ENCODE data around the gene SDCCAG8.

The SDCCAG8 gene

GRCh38 chr1:243499711-243500110, 243.9 kb downstream of the SDCCAG8 start:
- in situ Hi-C loops (cut with HindIII; ENCODE audit: low pct_ligation_motif_present, low pct_unique_long_range_greater_than_20kb, low sequenced_read_pairs): no loop called here
- DNase-seq: no peak

- in situ Hi-C loops (cut with HindIII; ENCODE audit: low pct_ligation_motif_present, low pct_unique_long_range_greater_than_20kb, low sequenced_read_pairs): no loop called here
These were observed 244.7 kb downstream of the SDCCAG8 start for GRCh38 chr1:243500512-243500911.

GRCh38 chr1:243501002-243501401, 245.2 kb downstream of the SDCCAG8 start:
- in situ Hi-C loops (cut with HindIII; ENCODE audit: low pct_ligation_motif_present, low pct_unique_long_range_greater_than_20kb, low sequenced_read_pairs): no loop called here
- no peak for DNase-seq

More at GRCh38 chr1:243500512-243500911, 244.7 kb downstream of the SDCCAG8 start:
- no peak for DNase-seq

GRCh38 chr1:243503155-243503554, 247.3 kb downstream of the SDCCAG8 start:
- in situ Hi-C loops (cut with HindIII; ENCODE audit: low pct_ligation_motif_present, low pct_unique_long_range_greater_than_20kb, low sequenced_read_pairs): no loop called here
- no peak for DNase-seq

GRCh38 chr1:243505986-243506689, 250.3 kb downstream of the SDCCAG8 start:
- DNase-seq: no peak
- in situ Hi-C loops (cut with HindIII; ENCODE audit: low pct_ligation_motif_present, low pct_unique_long_range_greater_than_20kb, low sequenced_read_pairs): no loop called here

GRCh38 chr1:243507001-243507671, 251.3 kb downstream of the SDCCAG8 start:
- in situ Hi-C loops (cut with HindIII; ENCODE audit: low pct_ligation_motif_present, low pct_unique_long_range_greater_than_20kb, low sequenced_read_pairs): no loop called here
- DNase-seq: no peak

GRCh38 chr1:243507672-243508302, 251.9 kb downstream of the SDCCAG8 start:
- in situ Hi-C loops (cut with HindIII; ENCODE audit: low pct_ligation_motif_present, low pct_unique_long_range_greater_than_20kb, low sequenced_read_pairs): no loop called here
- no peak for DNase-seq

GRCh38 chr1:243508303-243508713, 252.5 kb downstream of the SDCCAG8 start:
- in situ Hi-C loops (cut with HindIII; ENCODE audit: low pct_ligation_motif_present, low pct_unique_long_range_greater_than_20kb, low sequenced_read_pairs): no loop called here
- DNase-seq: no peak

GRCh38 chr1:243508943-243509342, 253.1 kb downstream of the SDCCAG8 start:
- DNase-seq: no peak
- in situ Hi-C loops (cut with HindIII; ENCODE audit: low pct_ligation_motif_present, low pct_unique_long_range_greater_than_20kb, low sequenced_read_pairs): no loop called here

- in situ Hi-C loops (cut with HindIII; ENCODE audit: low pct_ligation_motif_present, low pct_unique_long_range_greater_than_20kb, low sequenced_read_pairs): no loop called here
- no peak for DNase-seq
These were observed 255.1 kb downstream of the SDCCAG8 start for GRCh38 chr1:243510928-243511327.

GRCh38 chr1:243513726-243514491, 258.1 kb downstream of the SDCCAG8 start:
- no peak for DNase-seq
- in situ Hi-C loops (cut with HindIII; ENCODE audit: low pct_ligation_motif_present, low pct_unique_long_range_greater_than_20kb, low sequenced_read_pairs): no loop called here

GRCh38 chr1:243514927-243515326, 259.1 kb downstream of the SDCCAG8 start:
- no peak for DNase-seq
- in situ Hi-C loops (cut with HindIII; ENCODE audit: low pct_ligation_motif_present, low pct_unique_long_range_greater_than_20kb, low sequenced_read_pairs): no loop called here

GRCh38 chr1:243520831-243521230, 265.0 kb downstream of the SDCCAG8 start:
- in situ Hi-C loops (cut with HindIII; ENCODE audit: low pct_ligation_motif_present, low pct_unique_long_range_greater_than_20kb, low sequenced_read_pairs): no loop called here

GRCh38 chr1:243523766-243524165, 267.9 kb downstream of the SDCCAG8 start:
- no peak for DNase-seq
- in situ Hi-C loops (cut with HindIII; ENCODE audit: low pct_ligation_motif_present, low pct_unique_long_range_greater_than_20kb, low sequenced_read_pairs): no loop called here

More at GRCh38 chr1:243520831-243521230, 265.0 kb downstream of the SDCCAG8 start:
- DNase-seq: no peak

- DNase-seq: peak; percentile 31
- in situ Hi-C loops (cut with HindIII; ENCODE audit: low pct_ligation_motif_present, low pct_unique_long_range_greater_than_20kb, low sequenced_read_pairs): no loop called here
These were observed 269.2 kb downstream of the SDCCAG8 start for GRCh38 chr1:243525085-243525487.

- in situ Hi-C loops (cut with HindIII; ENCODE audit: low pct_ligation_motif_present, low pct_unique_long_range_greater_than_20kb, low sequenced_read_pairs): no loop called here
- no peak for DNase-seq
These were observed 270.3 kb downstream of the SDCCAG8 start for GRCh38 chr1:243526180-243526579.

- in situ Hi-C loops (cut with HindIII; ENCODE audit: low pct_ligation_motif_present, low pct_unique_long_range_greater_than_20kb, low sequenced_read_pairs): no loop called here
- DNase-seq: no peak
These were observed 272.7 kb downstream of the SDCCAG8 start for GRCh38 chr1:243528459-243529121.

- in situ Hi-C loops (cut with HindIII; ENCODE audit: low pct_ligation_motif_present, low pct_unique_long_range_greater_than_20kb, low sequenced_read_pairs): no loop called here
These were observed 273.7 kb downstream of the SDCCAG8 start for GRCh38 chr1:243529512-243529911.

More at GRCh38 chr1:243529512-243529911, 273.7 kb downstream of the SDCCAG8 start:
- DNase-seq: no peak

All from ACHN (cell line).